HuH-7.5 (cell line): ENCODE results near the gene HSD17B3.
"Not testable (repeated sequence)": the region's sequence is repeated elsewhere in the genome, so short reads cannot be mapped to it uniquely, and the experiment has no call there.

Experiments used
- DNase-seq: peaks from one replicate; pipeline ENCODE4 v3.0.0; 2011; ENCODE audit warnings: low spot score

The HSD17B3 gene

GRCh38 chr9:96193236-96193755, 108.7 kb downstream of the HSD17B3 start:
- no peak for DNase-seq

- DNase-seq, result no peak
Measured at GRCh38 chr9:96192710-96193109, 109.3 kb downstream of the HSD17B3 start.

GRCh38 chr9:96189995-96190394, 112.0 kb downstream of the HSD17B3 start:
- no peak for DNase-seq

- not testable (repeated sequence) for DNase-seq
Measured at GRCh38 chr9:96189581-96189980, 112.4 kb downstream of the HSD17B3 start.

GRCh38 chr9:96188571-96188970, 113.4 kb downstream of the HSD17B3 start:
- no peak for DNase-seq

- DNase-seq, result no peak
Measured at GRCh38 chr9:96187151-96187555, 114.8 kb downstream of the HSD17B3 start.

GRCh38 chr9:96186591-96187011, 115.4 kb downstream of the HSD17B3 start:
- DNase-seq, result no peak

GRCh38 chr9:96185518-96186156, 116.3 kb downstream of the HSD17B3 start:
- no peak for DNase-seq
